GM12878 (cell line): ENCODE data around the gene NR2F1. TPM values are rescaled to one million over a fixed set of nuclear protein-coding genes. Genes with fewer than 3 reads are reported as not detected.

Experiments used
- CBX3 ChIP-seq: fragments of 200-600 bp; sonication (generic); IDR thresholded peaks from 2 replicates; pipeline ENCODE4 v1.6.1; 2016; ENCODE audit warnings: low read depth, borderline replicate concordance
- CUX1 ChIP-seq: IDR thresholded peaks from 2 replicates; pipeline ENCODE4 v1.6.1; 2012; ENCODE audit warnings: improper control_type of control experiment, low read depth, low read length; ENCODE audit not compliant: insufficient replicate concordance
- NFYB ChIP-seq: IDR thresholded peaks from 2 replicates; pipeline ENCODE4 v1.6.1; 2011; ENCODE audit warnings: low read depth, mild to moderate bottlenecking, low read length, improper control_type of control experiment, moderate library complexity; ENCODE audit not compliant: insufficient read depth
- NR2F1 ChIP-seq: fragments of 450-650 bp; conservative IDR thresholded peaks from 2 replicates; pipeline ENCODE4 v1.6.1; 2017; ENCODE audit warnings: mild to moderate bottlenecking
- PKNOX1 ChIP-seq: fragments of 450-650 bp; IDR thresholded peaks from 2 replicates; pipeline ENCODE4 v1.6.1; 2016; ENCODE audit warnings: mild to moderate bottlenecking
- POLR2A ChIP-seq: IDR thresholded peaks from 2 replicates; pipeline ENCODE4 v1.6.1; 2011; ENCODE audit warnings: low read depth, mild to moderate bottlenecking, low read length
- POLR2AphosphoS5 ChIP-seq: IDR thresholded peaks from 2 replicates; pipeline ENCODE4 v1.6.1; 2011; ENCODE audit warnings: mild to moderate bottlenecking, low read length, inconsistent platforms
- RB1 ChIP-seq: fragments of 450-650 bp; formaldehyde crosslinking; IDR thresholded peaks from 2 replicates; pipeline ENCODE4 v1.6.1; 2017; ENCODE audit warnings: mild to moderate bottlenecking, borderline replicate concordance
- RELB ChIP-seq: fragments of 450-650 bp; IDR thresholded peaks from 2 replicates; pipeline ENCODE4 v1.6.1; 2017; ENCODE audit warnings: low read depth, mild to moderate bottlenecking, moderate library complexity
- RFX5 ChIP-seq: IDR thresholded peaks from 2 replicates; pipeline ENCODE4 v1.6.1; 2011; ENCODE audit warnings: low read depth, low read length, improper control_type of control experiment
- ZNF24 ChIP-seq: fragments of 450-650 bp; IDR thresholded peaks from 2 replicates; pipeline ENCODE4 v1.6.1; 2017; ENCODE audit warnings: antibody characterized with exemption, mild to moderate bottlenecking
- polyA plus RNA-seq, 11 experiments: library from polyadenylated mRNA; depleted of rRNA in 4 of 11; unstranded in 6 of 11; stranded (reverse) in 5 of 11; fragments of >200 nt; fragmentation: Nextera tagmentation in 4 of 11; fragmentation: Illumina TruSeq in 1 of 11; extraction: Ambion mirVana in 4 of 11; extraction: Trizol in 1 of 11; gene quantifications; 1 replicate in 1 of 11; 2 replicates in 10 of 11; pipeline versions ENCODE4 v1.2.1 to v1.2.3, GENCODE V29; 2011 to 2016; ENCODE audit warnings: inconsistent platforms in 2 of 11, missing spikeins in 2 of 11, low read depth in 1 of 11
- total RNA-seq, 4 experiments: library from RNA; depleted of rRNA in 3 of 4; stranded (reverse); fragments of >200 nt in 3 of 4; fragmentation: Illumina TruSeq in 1 of 4; extraction: Trizol in 1 of 4; gene quantifications; 2 replicates each; pipeline versions ENCODE4 v1.2.1 to v1.2.3, GENCODE V29; 2013 to 2021
- TF ChIP-seq, protein P1 (sequence below): IDR thresholded peaks from 2 replicates; pipeline ENCODE4 v1.6.1; 2012; ENCODE audit warnings: mild to moderate bottlenecking, low read depth, low read length
- TF ChIP-seq, protein P2 (sequence below): fragments of 450-650 bp; IDR thresholded peaks from 2 replicates; pipeline ENCODE4 v1.6.1; 2017; ENCODE audit warnings: mild to moderate bottlenecking

NR2F1 gene
- total and polyA plus RNA-seq, 10 of the 15 experiments (the other 5 are each of a cell fraction or from before 2014, with no cell fraction given): 0.04 to 0.79 (median 0.36) TPM; not detected in 7

DNA sequence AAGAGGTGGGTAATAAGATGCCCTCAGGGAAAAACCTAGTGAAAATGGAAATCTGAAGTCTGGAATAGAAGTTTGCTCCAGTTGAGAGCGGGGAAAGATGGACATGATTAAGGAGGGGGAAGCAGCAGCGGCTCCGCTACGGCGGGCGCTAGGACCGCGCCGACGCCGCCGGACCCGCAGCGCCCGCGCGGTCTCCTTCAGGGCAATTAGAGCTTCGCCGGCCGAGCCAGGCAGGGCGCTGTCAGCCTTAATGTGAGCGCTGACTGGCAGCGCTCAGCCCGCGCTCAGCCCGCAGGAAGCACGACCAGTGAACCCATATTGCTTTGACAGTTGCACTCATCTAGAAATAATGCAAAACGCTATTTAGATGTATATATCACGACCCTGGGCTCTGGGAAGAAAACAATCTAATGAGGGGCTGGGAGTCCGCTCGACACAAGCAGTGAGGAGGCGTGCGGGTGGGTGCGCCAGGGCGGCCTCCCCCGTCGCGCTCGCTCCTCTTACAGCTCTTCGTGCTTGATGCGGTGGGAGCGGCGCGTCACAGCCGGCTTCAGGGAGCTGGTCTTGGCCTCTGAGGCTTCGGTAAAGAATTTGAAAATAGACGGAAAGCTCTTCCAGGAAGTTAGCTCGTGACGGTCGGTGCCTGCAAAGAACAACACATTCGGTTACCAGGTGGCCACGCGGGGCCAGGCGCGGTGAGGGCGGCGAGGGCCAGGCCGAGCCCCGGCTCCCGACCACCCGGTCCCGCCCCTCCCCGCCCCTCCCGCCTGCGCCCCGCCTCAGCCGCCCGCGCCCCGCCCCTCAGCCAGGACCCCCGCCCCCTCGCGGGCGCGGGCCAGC, 37.7 kb downstream of the NR2F1 start (continued):
- TF ChIP-seq ZNF24 (no peak), POLR2AphosphoS5 (no peak), POLR2A (no peak), CUX1 (no peak), NFYB (no peak), RB1 (0 out of 2 replicates have a peak, but pooled peaks have one; percentile 43), PKNOX1 (peak; percentile 86), RELB (peak; percentile 70), NR2F1 (no peak), CBX3 (no peak), RFX5 (no peak)
- TF ChIP-seq, protein P1, sequence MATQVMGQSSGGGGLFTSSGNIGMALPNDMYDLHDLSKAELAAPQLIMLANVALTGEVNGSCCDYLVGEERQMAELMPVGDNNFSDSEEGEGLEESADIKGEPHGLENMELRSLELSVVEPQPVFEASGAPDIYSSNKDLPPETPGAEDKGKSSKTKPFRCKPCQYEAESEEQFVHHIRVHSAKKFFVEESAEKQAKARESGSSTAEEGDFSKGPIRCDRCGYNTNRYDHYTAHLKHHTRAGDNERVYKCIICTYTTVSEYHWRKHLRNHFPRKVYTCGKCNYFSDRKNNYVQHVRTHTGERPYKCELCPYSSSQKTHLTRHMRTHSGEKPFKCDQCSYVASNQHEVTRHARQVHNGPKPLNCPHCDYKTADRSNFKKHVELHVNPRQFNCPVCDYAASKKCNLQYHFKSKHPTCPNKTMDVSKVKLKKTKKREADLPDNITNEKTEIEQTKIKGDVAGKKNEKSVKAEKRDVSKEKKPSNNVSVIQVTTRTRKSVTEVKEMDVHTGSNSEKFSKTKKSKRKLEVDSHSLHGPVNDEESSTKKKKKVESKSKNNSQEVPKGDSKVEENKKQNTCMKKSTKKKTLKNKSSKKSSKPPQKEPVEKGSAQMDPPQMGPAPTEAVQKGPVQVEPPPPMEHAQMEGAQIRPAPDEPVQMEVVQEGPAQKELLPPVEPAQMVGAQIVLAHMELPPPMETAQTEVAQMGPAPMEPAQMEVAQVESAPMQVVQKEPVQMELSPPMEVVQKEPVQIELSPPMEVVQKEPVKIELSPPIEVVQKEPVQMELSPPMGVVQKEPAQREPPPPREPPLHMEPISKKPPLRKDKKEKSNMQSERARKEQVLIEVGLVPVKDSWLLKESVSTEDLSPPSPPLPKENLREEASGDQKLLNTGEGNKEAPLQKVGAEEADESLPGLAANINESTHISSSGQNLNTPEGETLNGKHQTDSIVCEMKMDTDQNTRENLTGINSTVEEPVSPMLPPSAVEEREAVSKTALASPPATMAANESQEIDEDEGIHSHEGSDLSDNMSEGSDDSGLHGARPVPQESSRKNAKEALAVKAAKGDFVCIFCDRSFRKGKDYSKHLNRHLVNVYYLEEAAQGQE: no peak
- TF ChIP-seq, protein P2, sequence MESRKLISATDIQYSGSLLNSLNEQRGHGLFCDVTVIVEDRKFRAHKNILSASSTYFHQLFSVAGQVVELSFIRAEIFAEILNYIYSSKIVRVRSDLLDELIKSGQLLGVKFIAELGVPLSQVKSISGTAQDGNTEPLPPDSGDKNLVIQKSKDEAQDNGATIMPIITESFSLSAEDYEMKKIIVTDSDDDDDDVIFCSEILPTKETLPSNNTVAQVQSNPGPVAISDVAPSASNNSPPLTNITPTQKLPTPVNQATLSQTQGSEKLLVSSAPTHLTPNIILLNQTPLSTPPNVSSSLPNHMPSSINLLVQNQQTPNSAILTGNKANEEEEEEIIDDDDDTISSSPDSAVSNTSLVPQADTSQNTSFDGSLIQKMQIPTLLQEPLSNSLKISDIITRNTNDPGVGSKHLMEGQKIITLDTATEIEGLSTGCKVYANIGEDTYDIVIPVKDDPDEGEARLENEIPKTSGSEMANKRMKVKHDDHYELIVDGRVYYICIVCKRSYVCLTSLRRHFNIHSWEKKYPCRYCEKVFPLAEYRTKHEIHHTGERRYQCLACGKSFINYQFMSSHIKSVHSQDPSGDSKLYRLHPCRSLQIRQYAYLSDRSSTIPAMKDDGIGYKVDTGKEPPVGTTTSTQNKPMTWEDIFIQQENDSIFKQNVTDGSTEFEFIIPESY: no peak
